ENCODE measurements around the gene TOM1L2. TPM values are rescaled to one million over a fixed set of nuclear protein-coding genes. Genes with fewer than 3 reads are reported as not detected.

The TOM1L2 gene
- total and polyA plus RNA-seq, 2 experiments from 2014 or later: 46.4 to 145 TPM

DNA sequence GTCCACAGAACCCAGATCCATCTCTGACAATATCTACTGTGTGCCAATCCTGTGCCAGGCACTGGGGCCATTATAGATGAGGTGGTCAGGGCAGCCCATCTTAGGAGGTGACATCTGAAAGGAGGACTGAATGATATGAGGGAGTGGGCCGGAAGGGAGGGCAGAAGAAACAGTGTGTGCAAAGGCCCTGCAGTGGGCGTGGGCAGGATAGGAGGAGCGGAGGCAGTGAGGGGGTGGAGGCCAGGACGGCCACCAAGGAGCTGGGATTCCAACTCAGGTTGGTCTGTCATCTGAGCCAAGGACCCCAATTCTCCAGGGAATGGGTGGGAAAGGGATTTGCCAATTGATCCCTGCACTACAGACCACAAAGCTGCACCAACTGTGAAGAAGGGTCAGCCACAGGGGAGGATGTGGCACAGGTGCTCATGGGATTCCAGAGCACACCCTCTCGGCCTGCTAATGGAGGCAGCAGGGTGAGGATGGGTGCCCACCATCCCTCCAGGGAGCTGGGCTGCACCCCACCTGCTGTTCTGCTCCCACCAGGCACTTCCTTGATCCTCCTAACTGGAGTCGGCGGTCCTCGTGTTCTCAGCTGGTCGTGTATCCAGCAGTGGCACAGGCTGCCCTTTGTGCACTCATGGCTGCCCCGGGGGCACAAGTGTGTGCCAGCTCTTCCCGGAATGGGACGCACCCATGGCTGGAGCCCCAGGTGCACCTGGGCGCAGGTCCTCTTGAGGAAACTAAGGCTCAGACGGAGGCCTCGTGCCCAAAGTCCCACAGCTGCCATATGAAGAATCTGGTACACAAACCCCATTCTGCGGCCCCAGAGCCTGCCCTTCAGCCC is 145.0 kb downstream of the TOM1L2 start:
- DNase-seq (ENCODE audit: low read depth in 1 of 2, low spot score in 1 of 2): no peak
- Histone ChIP-seq H3K27ac (no peak overlapping the region), H3K4me1 (ENCODE audit: low read depth) (peaks cover 47% of the 10 kb centered on the region), H3K4me3 (no peak overlapping the region), H3K27me3 (no peaks in the 10 kb centered on the region), H3K9me3 (ENCODE audit: low read depth) (no peaks in the 10 kb centered on the region), H3K36me3 (no peaks in the 10 kb centered on the region)
- TF ChIP-seq, protein P1, sequence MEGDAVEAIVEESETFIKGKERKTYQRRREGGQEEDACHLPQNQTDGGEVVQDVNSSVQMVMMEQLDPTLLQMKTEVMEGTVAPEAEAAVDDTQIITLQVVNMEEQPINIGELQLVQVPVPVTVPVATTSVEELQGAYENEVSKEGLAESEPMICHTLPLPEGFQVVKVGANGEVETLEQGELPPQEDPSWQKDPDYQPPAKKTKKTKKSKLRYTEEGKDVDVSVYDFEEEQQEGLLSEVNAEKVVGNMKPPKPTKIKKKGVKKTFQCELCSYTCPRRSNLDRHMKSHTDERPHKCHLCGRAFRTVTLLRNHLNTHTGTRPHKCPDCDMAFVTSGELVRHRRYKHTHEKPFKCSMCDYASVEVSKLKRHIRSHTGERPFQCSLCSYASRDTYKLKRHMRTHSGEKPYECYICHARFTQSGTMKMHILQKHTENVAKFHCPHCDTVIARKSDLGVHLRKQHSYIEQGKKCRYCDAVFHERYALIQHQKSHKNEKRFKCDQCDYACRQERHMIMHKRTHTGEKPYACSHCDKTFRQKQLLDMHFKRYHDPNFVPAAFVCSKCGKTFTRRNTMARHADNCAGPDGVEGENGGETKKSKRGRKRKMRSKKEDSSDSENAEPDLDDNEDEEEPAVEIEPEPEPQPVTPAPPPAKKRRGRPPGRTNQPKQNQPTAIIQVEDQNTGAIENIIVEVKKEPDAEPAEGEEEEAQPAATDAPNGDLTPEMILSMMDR (IDR thresholded peaks at IDR 0.05; ENCODE audit: low read depth, low read length): no peak

DNA sequence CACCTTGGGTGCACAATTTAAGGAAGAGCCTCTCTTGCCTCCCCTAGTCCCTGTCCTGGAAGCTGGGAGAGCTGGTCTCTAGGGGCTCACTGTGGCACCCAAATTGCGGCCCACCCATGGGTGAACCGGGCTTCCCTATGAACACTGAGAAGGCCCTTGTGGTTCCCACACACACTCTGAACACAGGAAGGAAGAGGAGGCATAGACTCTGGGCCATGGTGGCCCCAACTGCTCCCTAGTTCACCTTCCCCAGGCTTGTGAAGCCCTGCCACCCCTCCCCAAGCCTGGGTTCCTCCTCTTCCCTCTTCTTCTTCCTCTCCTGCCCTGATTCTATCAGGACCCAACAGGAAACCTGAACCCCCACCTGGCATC is 145.9 kb downstream of the TOM1L2 start:
- TF ChIP-seq, protein P1 (IDR thresholded peaks at IDR 0.05; ENCODE audit: low read depth, low read length): no peak
- Histone ChIP-seq H3K36me3 (no peaks in the 10 kb centered on the region), H3K4me1 (ENCODE audit: low read depth) (peaks cover 42% of the 10 kb centered on the region), H3K27ac (no peak overlapping the region), H3K27me3 (no peaks in the 10 kb centered on the region), H3K4me3 (no peak overlapping the region), H3K9me3 (ENCODE audit: low read depth) (no peaks in the 10 kb centered on the region)
- DNase-seq (ENCODE audit: low read depth in 1 of 2, low spot score in 1 of 2): no peak

DNA sequence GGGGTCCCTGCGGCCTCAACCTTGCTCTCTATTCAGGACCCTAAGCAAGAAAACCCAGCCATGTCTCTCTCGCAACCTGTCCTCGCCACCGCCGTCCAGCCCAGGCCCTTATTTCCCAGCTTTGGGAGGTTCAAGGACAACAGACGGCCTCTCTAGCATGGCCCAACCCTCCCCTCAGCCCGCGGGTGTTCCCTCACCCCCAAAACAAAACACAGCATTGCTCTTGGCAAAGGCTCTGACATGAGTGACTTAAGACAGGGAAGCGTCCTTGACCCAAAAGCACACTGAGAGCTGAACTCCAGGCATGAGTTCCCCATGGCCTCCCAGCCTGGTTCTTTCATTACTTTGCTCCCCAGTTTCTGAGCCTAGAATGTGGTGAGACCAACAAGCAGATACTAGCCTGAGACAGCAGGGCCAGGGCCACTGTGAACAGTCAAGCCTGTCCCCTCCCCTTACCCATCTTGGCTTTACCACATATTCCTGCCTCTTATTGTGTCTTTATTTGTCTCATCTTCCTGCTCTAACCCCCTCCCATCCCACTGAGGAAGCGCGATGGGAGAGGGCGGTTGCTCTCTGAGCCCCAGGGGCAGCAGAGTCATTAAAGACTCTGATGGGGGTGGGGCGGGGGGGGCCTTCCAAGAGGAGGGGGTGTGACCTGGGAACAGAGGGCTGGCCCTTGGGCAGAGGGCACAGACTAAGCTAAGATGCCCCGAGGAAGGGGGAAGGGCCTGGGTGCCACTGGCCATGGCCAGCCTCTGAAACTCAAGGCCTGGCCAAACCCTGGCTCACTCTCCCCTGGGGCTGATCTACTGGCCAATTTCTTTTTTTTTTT is 147.2 kb downstream of the TOM1L2 start:
- no peak overlapping the region for H3K4me3 ChIP-seq
- TF ChIP-seq, protein P1 (IDR thresholded peaks at IDR 0.05; ENCODE audit: low read depth, low read length): no peak
- H3K9me3 ChIP-seq (ENCODE audit: low read depth): no peaks in the 10 kb centered on the region
- DNase-seq (ENCODE audit: low read depth in 1 of 2, low spot score in 1 of 2): no peak
- no peaks in the 10 kb centered on the region for H3K36me3 ChIP-seq
- H3K27me3 ChIP-seq: no peaks in the 10 kb centered on the region
- H3K27ac ChIP-seq: peak overlapping the region; percentile 19
- H3K4me1 ChIP-seq (ENCODE audit: low read depth): peaks cover 32% of the 10 kb centered on the region

DNA sequence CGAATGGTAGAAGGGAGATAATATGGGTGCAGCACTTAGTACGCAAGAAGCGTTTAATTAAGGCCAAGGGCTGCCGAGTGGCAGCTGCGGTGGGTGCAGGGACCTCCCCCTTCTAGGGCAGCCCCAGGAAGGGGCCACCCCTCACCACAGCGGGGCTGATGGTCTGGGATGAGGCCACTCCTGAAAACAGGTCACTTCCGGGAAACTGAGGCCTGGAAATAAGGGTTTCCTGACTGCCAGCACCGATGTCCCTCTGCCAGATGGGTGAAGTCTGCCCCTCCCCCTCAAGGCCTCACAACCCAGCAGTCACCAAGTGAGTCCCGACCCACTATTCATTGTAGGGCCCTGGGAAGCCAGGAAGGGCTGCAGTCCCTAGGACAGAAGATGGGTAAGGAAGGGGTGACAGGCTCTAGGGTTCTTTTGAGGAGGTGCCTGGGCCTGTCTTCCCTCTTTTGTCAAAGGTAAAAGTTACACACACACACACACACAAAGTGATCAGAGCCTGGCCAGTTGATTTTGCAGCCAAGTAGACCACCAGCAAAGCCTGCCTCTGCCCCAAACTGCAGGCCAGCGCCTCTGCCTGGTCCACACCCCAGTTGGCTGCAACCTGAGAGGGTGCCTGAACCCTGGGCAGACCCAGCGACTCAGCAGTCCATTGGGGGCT is 147.9 kb downstream of the TOM1L2 start:
- Histone ChIP-seq H3K4me1 (ENCODE audit: low read depth) (peaks cover 32% of the 10 kb centered on the region), H3K9me3 (ENCODE audit: low read depth) (no peaks in the 10 kb centered on the region), H3K4me3 (peak overlapping the region; percentile 1), H3K27ac (peak overlapping the region; percentile 64), H3K27me3 (no peaks in the 10 kb centered on the region), H3K36me3 (no peaks in the 10 kb centered on the region)
- DNase-seq (ENCODE audit: low read depth in 1 of 2, low spot score in 1 of 2): no peak
- TF ChIP-seq, protein P1 (IDR thresholded peaks at IDR 0.05; ENCODE audit: low read depth, low read length): no peak

DNA sequence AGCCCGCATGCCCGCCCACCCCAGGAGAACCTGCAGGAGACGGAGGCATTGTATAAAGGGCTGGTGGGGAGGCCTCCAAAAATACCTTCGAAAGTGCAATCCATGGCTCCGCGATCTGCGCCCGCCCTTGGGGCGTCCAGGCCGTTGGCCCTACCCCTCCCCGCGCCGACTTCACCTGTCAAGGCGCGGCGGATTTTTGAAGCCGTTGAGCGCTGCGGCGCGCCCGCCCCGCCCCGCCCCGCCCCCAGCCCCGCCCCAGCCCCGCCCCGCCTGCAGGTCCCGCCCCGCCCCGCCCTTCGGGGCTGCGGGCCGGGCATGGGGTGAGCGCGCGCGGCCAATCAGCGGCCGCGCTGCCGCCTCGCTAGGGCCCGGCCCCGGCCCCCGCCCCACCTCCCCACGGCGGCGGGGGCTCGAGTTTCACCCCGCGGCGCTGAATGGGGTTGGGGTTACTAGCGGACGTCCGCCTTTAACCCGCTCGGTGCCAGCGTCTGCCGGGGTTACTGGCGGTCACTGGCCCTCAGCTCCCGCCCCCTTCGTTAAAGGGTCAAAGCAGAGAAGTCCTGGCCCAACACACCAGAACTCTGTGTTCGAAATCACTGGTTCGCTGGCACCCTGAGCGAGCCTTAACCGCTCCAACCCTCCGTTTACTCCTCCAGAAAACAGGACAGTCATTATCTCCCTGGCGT is 148.6 kb downstream of the TOM1L2 start:
- Histone ChIP-seq H3K9me3 (ENCODE audit: low read depth) (no peaks in the 10 kb centered on the region), H3K36me3 (no peaks in the 10 kb centered on the region), H3K4me1 (ENCODE audit: low read depth) (peaks cover 32% of the 10 kb centered on the region), H3K27ac (peak overlapping the region; percentile 64), H3K4me3 (peak overlapping the region; percentile 39), H3K27me3 (no peaks in the 10 kb centered on the region)
- TF ChIP-seq, protein P1 (IDR thresholded peaks at IDR 0.05; ENCODE audit: low read depth, low read length): no peak
- DNase-seq (ENCODE audit: low read depth in 1 of 2, low spot score in 1 of 2): peak; percentile 88 to 96

All from cardiac muscle cell (in vitro differentiated cells and primary cell).